C4-2B (cell line): ENCODE results near the gene ZNF559.
"Not testable (repeated sequence)": the region's sequence is repeated elsewhere in the genome, so short reads cannot be mapped to it uniquely, and the experiment has no call there.

Experiments
- H3K27ac ChIP-seq: fragments of 450-650 bp; 2 replicates; pipeline ENCODE4 v1.5.1; 2017
- CTCF ChIP-seq: fragments of 450-650 bp; conservative IDR thresholded peaks from 2 replicates; pipeline ENCODE4 v1.5.1; 2017; ENCODE audit warnings: mild to moderate bottlenecking
- ZFX ChIP-seq: fragments of 450-650 bp; IDR thresholded peaks from 2 replicates; pipeline ENCODE4 v1.6.1; 2017

The ZNF559 gene

GRCh38 chr19:9323919-9324583 lies at the start of gene ZNF559:
ZNF559 (plus strand) TSS chr19:9324179; CDS start chr19:9338550, 14,371 bp downstream.
- TF ChIP-seq ZFX (peak; percentile 60), CTCF (peak; percentile 43)
- H3K27ac ChIP-seq: peak within 1 kb of the TSS; percentile 82

- not testable (repeated sequence) for H3K27ac ChIP-seq
These were observed 40.5 kb upstream of the ZNF559 start for GRCh38 chr19:9283485-9283884.

GRCh38 chr19:9289231-9289884 lies 34.6 kb upstream of the ZNF559 start:
- H3K27ac ChIP-seq: no peak overlapping the region
- no peak for TF ChIP-seq CTCF
- no peak for TF ChIP-seq ZFX

GRCh38 chr19:9295411-9295849 lies 28.5 kb upstream of the ZNF559 start:
- H3K27ac ChIP-seq: no peak overlapping the region
- no peak for TF ChIP-seq CTCF
- no peak for TF ChIP-seq ZFX

- H3K27ac ChIP-seq: no peak overlapping the region
These were observed 27.6 kb upstream of the ZNF559 start for GRCh38 chr19:9296336-9296735.

GRCh38 chr19:9306443-9306842 lies 17.5 kb upstream of the ZNF559 start:
- no peak overlapping the region for H3K27ac ChIP-seq
- TF ChIP-seq ZFX (no peak), CTCF (no peak)

More at GRCh38 chr19:9296336-9296735, 27.6 kb upstream of the ZNF559 start:
- TF ChIP-seq CTCF (no peak), ZFX (no peak)

GRCh38 chr19:9308091-9308770 lies 15.7 kb upstream of the ZNF559 start:
- TF ChIP-seq CTCF (no peak), ZFX (no peak)
- no peak overlapping the region for H3K27ac ChIP-seq
